HEK293 (cell line): ENCODE results near the gene HOXD9.

ENCODE experiments used
- CTCF ChIP-seq: fragments of 450-650 bp; formaldehyde crosslinking; IDR thresholded peaks from 2 replicates; pipeline ENCODE4 v1.5.1; 2016; ENCODE audit warnings: missing biosample characterization, missing genetic modification characterization
- ZNF560 ChIP-seq: fragments of 450-650 bp; formaldehyde crosslinking; IDR thresholded peaks from 2 replicates; pipeline ENCODE4 v1.5.1; 2017; ENCODE audit warnings: missing biosample characterization, missing genetic modification characterization, borderline replicate concordance
- ZNF707 ChIP-seq: fragments of 450-650 bp; formaldehyde crosslinking; IDR thresholded peaks from 2 replicates; pipeline ENCODE4 v1.5.1; 2016; ENCODE audit warnings: missing biosample characterization, missing genetic modification characterization
- TF ChIP-seq, protein P1 (sequence below): fragments of 450-650 bp; formaldehyde crosslinking; IDR thresholded peaks from 2 replicates; pipeline ENCODE4 v1.5.1; 2016; ENCODE audit warnings: missing biosample characterization, missing genetic modification characterization

- TF ChIP-seq CTCF (tag by site-specific recombination) (no peak), ZNF707 (tag by site-specific recombination) (no peak), ZNF560 (tag by site-specific recombination) (no peak)
- TF ChIP-seq, protein P1, sequence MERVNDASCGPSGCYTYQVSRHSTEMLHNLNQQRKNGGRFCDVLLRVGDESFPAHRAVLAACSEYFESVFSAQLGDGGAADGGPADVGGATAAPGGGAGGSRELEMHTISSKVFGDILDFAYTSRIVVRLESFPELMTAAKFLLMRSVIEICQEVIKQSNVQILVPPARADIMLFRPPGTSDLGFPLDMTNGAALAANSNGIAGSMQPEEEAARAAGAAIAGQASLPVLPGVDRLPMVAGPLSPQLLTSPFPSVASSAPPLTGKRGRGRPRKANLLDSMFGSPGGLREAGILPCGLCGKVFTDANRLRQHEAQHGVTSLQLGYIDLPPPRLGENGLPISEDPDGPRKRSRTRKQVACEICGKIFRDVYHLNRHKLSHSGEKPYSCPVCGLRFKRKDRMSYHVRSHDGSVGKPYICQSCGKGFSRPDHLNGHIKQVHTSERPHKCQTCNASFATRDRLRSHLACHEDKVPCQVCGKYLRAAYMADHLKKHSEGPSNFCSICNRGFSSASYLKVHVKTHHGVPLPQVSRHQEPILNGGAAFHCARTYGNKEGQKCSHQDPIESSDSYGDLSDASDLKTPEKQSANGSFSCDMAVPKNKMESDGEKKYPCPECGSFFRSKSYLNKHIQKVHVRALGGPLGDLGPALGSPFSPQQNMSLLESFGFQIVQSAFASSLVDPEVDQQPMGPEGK (tag by site-specific recombination), result no peak
These were observed 37.3 kb upstream of the HOXD9 start for GRCh38 chr2:176085120-176085788.
